Caco-2 (cell line): ENCODE data around the gene LRBA. TPM values are rescaled to one million over a fixed set of nuclear protein-coding genes. Genes with fewer than 3 reads are reported as not detected.

Experiments
- BruUV-seq: library from RNA; stranded (reverse); fragments of 400-500 nt; replicated peaks from 2 replicates; lab custom pipeline; 2021; lab: Mats Ljungman, UMichigan
- CTCF ChIA-PET: fragments of 300-600 bp; sonication (Branson Sonifier 250); formaldehyde crosslinking; loops from one replicate; lab custom pipeline; 2022; ENCODE audit warnings: antibody characterized with exemption; lab: Charles Lee
- POLR2A ChIA-PET: fragments of 300-600 bp; sonication (Branson Sonifier 250); formaldehyde crosslinking; loops from one replicate; lab custom pipeline; 2022; ENCODE audit warnings: antibody characterized with exemption; lab: Charles Lee
- DNase-seq, 2 experiments: peaks; one replicate each; pipeline versions ENCODE4 v3.0.0 to v3.0.0-alpha.2; 2020 to 2022
- H3K27me3 ChIP-seq: replicated peaks from 2 replicates; pipeline ENCODE4 v1.6.0; 2011; ENCODE audit warnings: low read length; ENCODE audit not compliant: control insufficient read depth, insufficient read depth
- H3K36me3 ChIP-seq: 2 replicates; pipeline ENCODE4 v1.5.1; 2011; ENCODE audit warnings: low read length; ENCODE audit not compliant: control insufficient read depth, insufficient read depth
- H3K4me1 ChIP-seq: fragments of 250-450 bp; sonication (Bioruptor Pico); 2 replicates; pipeline ENCODE4 v1.5.1; 2020; ENCODE audit warnings: mild to moderate bottlenecking
- H3K4me3 ChIP-seq: 2 replicates; pipeline ENCODE4 v1.5.1; 2011; ENCODE audit warnings: low read depth, mild to moderate bottlenecking, control low read depth, low read length
- H3K9me3 ChIP-seq: fragments of 250-450 bp; sonication (Bioruptor Pico); 2 replicates; pipeline ENCODE4 v1.5.1; 2020; ENCODE audit warnings: mild to moderate bottlenecking, moderate library complexity
- H3K27ac Mint-ChIP-seq: one replicate; pipeline ENCODE4 v1.8.0; 2022; ENCODE audit warnings: mixed read lengths; ENCODE audit not compliant: unreplicated experiment
- H3K27me3 Mint-ChIP-seq: one replicate; pipeline ENCODE4 v1.8.0; 2022; ENCODE audit warnings: mixed read lengths; ENCODE audit not compliant: insufficient read depth, unreplicated experiment
- H3K36me3 Mint-ChIP-seq: one replicate; pipeline ENCODE4 v1.8.0; 2022; ENCODE audit warnings: mild to moderate bottlenecking, mixed read lengths; ENCODE audit not compliant: insufficient read depth, unreplicated experiment
- H3K4me1 Mint-ChIP-seq: one replicate; pipeline ENCODE4 v1.8.0; 2022; ENCODE audit warnings: low read depth, mixed read lengths; ENCODE audit not compliant: unreplicated experiment
- H3K4me3 Mint-ChIP-seq: one replicate; pipeline ENCODE4 v1.8.0; 2022; ENCODE audit warnings: mild to moderate bottlenecking, moderate library complexity, mixed read lengths; ENCODE audit not compliant: unreplicated experiment
- H3K9me3 Mint-ChIP-seq: one replicate; pipeline ENCODE4 v1.8.0; 2022; ENCODE audit warnings: mixed read lengths; ENCODE audit not compliant: unreplicated experiment
- CTCF ChIP-seq, 2 experiments: fragments of 200-600 bp in 1 of 2; IDR thresholded peaks; 1 replicate in 1 of 2; 2 replicates in 1 of 2; pipeline versions ENCODE4 v1.5.1 to v1.8.0; 2011 to 2022; ENCODE audit warnings: antibody characterized with exemption in 1 of 2, control low read depth in 1 of 2, inconsistent platforms in 1 of 2, low read depth in 1 of 2, low read length in 1 of 2, mild to moderate bottlenecking in 1 of 2, moderate library complexity in 1 of 2; ENCODE audit not compliant: insufficient read depth in 1 of 2, severe bottlenecking in 1 of 2, unreplicated experiment in 1 of 2
- intact Hi-C: fragments of 100-400 bp; cut with micrococcal nuclease; formaldehyde crosslinking; loops from one replicate; pipeline ENCODE4 v1.10.0; 2022; ENCODE audit not compliant: unreplicated experiment
- total RNA-seq: library from RNA; stranded (reverse); gene quantifications from 2 replicates; pipeline ENCODE4 v1.2.3, GENCODE V29; 2022

The LRBA gene
- total RNA-seq, 1 experiment from 2014 or later, result 53.2 TPM

DNA sequence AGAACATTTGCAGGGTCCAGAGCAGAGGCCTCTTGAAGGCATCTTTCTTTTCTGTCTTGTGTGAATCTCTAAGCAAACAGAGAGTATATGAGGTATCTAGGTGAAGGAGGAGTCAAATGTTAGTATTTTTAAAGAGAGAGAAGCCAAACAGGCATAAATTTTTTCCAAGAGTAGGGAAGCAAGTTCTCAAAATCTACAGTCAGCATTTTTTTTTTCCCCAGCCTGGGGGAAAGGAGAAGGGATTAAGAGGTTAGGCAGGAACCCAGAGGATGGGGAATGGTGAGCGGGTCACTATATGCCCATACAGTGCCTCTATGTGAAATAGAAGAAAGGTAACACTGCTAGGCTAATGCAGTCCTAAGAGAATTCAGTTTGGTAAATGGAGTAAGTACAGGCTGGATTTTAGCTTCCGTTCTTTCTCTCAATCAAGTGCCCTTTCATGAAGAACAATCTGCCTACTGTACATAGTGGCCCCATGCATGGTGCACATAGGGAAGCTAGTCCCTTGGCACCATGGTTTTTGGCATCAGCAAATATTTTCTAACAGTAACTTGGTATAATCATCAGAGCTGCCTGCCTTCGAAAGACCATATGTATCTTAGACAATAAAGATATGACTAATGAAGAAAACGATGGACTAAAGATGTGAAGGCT is 596.2 kb downstream of the LRBA start:
- no peak for TF ChIP-seq CTCF (IDR thresholded peaks at IDR 0.05; ENCODE audit: insufficient read depth in 1 of 2, low read depth in 1 of 2, low read length in 1 of 2, severe bottlenecking in 1 of 2, unreplicated experiment in 1 of 2)
- no peaks in the 10 kb centered on the region for H3K9me3 Mint-ChIP-seq
- intact Hi-C loops, result no loop called here
- Histone ChIP-seq H3K9me3 (no peaks in the 10 kb centered on the region), H3K4me1 (no peaks in the 10 kb centered on the region), H3K36me3 (no peaks in the 10 kb centered on the region), H3K27me3 (no peaks in the 10 kb centered on the region), H3K4me3 (no peak overlapping the region)
- H3K4me3 Mint-ChIP-seq, result no peak overlapping the region
- H3K36me3 Mint-ChIP-seq, result peaks cover 6% of the 10 kb centered on the region
- H3K27ac Mint-ChIP-seq, result no peak overlapping the region
- CTCF ChIA-PET, result no interaction called here
- POLR2A ChIA-PET, result no interaction called here
- no peaks in the 10 kb centered on the region for H3K4me1 Mint-ChIP-seq
- H3K27me3 Mint-ChIP-seq, result no peaks in the 10 kb centered on the region
- DNase-seq, result no peak
- no TSS peak for BruUV-seq

- no peaks in the 10 kb centered on the region for H3K36me3 ChIP-seq
- H3K4me3 Mint-ChIP-seq, result no peak overlapping the region
These were observed 599.9 kb downstream of the LRBA start for GRCh38 chr4:150415213-150415612.

GRCh38 chr4:150411520-150411919 is 603.6 kb downstream of the LRBA start:
- no peaks in the 10 kb centered on the region for H3K9me3 Mint-ChIP-seq
- intact Hi-C loops, result no loop called here
- H3K36me3 Mint-ChIP-seq, result peaks cover under 1% of the 10 kb centered on the region
- no peak overlapping the region for H3K4me3 ChIP-seq
- CTCF ChIA-PET, result no interaction called here
- no peaks in the 10 kb centered on the region for H3K27me3 ChIP-seq
- no peak for TF ChIP-seq CTCF (IDR thresholded peaks at IDR 0.05; ENCODE audit: insufficient read depth in 1 of 2, low read depth in 1 of 2, low read length in 1 of 2, severe bottlenecking in 1 of 2, unreplicated experiment in 1 of 2)
- H3K36me3 ChIP-seq, result no peaks in the 10 kb centered on the region
- H3K27me3 Mint-ChIP-seq, result no peaks in the 10 kb centered on the region
- DNase-seq, result no peak
- no peaks in the 10 kb centered on the region for H3K4me1 ChIP-seq
- POLR2A ChIA-PET, result no interaction called here
- H3K9me3 ChIP-seq, result no peaks in the 10 kb centered on the region
- no TSS peak for BruUV-seq
- H3K4me3 Mint-ChIP-seq, result no peak overlapping the region
- no peaks in the 10 kb centered on the region for H3K4me1 Mint-ChIP-seq
- no peak overlapping the region for H3K27ac Mint-ChIP-seq

More at GRCh38 chr4:150415213-150415612, 599.9 kb downstream of the LRBA start:
- H3K9me3 ChIP-seq, result no peaks in the 10 kb centered on the region
- no peaks in the 10 kb centered on the region for H3K9me3 Mint-ChIP-seq
- intact Hi-C loops, result no loop called here
- no peaks in the 10 kb centered on the region for H3K4me1 Mint-ChIP-seq
- no peaks in the 10 kb centered on the region for H3K27me3 ChIP-seq
- H3K27ac Mint-ChIP-seq, result no peak overlapping the region
- no TSS peak for BruUV-seq
- no peaks in the 10 kb centered on the region for H3K27me3 Mint-ChIP-seq
- H3K4me1 ChIP-seq, result no peaks in the 10 kb centered on the region
- ChIA-PET CTCF (no interaction called here), POLR2A (no interaction called here)
- no peaks in the 10 kb centered on the region for H3K36me3 Mint-ChIP-seq
- no peak overlapping the region for H3K4me3 ChIP-seq
- DNase-seq, result no peak
- TF ChIP-seq CTCF (IDR thresholded peaks at IDR 0.05; ENCODE audit: insufficient read depth in 1 of 2, low read depth in 1 of 2, low read length in 1 of 2, severe bottlenecking in 1 of 2, unreplicated experiment in 1 of 2), result no peak
